Dermis lymphatic vessel endothelial cell (primary cell): ENCODE measurements around the gene A4GALT. TPM values are rescaled to one million over a fixed set of nuclear protein-coding genes. Genes with fewer than 3 reads are reported as not detected.

Experiments used
- total RNA-seq: library from RNA; depleted of rRNA; stranded (reverse); fragments of >200 nt; gene quantifications from 2 replicates; pipeline ENCODE4 v1.2.1, GENCODE V29; 2014

Gene A4GALT
- 51.3 and 59.0 TPM in 2 replicates for total RNA-seq

GRCh38 chr22:42720263-42721044 is at the start of gene A4GALT:
Gene A4GALT, minus strand, starts transcription at chr22:42720870. Its CDS starts 26,919 bp downstream, at chr22:42693951.

GRCh38 chr22:42649246-42650099 is 71.2 kb downstream of the A4GALT start, which contains the start of gene CYB5R3:
Gene CYB5R3, minus strand, starts transcription at chr22:42649392. Its CDS starts 77 bp downstream, at chr22:42649315.

Other genes starting within 250 kb of the A4GALT start
- 21.0 and 37.2 TPM in 2 replicates for gene RRP7A, start 201.1 kb downstream of the A4GALT start, total RNA-seq
- 4.0 and 7.4 TPM in 2 replicates for gene SERHL2, start 166.9 kb downstream of the A4GALT start, total RNA-seq
- 21.9 and 25.1 TPM in 2 replicates for gene POLDIP3, start 106.0 kb downstream of the A4GALT start, total RNA-seq
- gene ATP5MGL, start 80.3 kb downstream of the A4GALT start, total RNA-seq, result 0.69 and 0.76 TPM in 2 replicates
- 138 and 189 TPM in 2 replicates for gene CYB5R3, start 71.5 kb downstream of the A4GALT start, total RNA-seq
- gene ARFGAP3, start 136.4 kb upstream of the A4GALT start, total RNA-seq, result 75.5 and 75.7 TPM in 2 replicates